CD4-positive, alpha-beta T cell treated with Interferon alpha-2 for 1 hour (primary cell): Measurements from ENCODE around the gene C1QTNF3.
A peak's percentile ranks its signal among the peaks of the same experiment; 100 is the strongest.

Experiments
- DNase-seq, 2 donors: peaks; one replicate each; pipeline ENCODE4 v3.0.0-alpha.2; 2020 to 2022

Gene C1QTNF3

GRCh38 chr5:33992864-33993263 is 50.1 kb downstream of the C1QTNF3 start:
- DNase-seq, result no peak

GRCh38 chr5:33985447-33985846 is 57.6 kb downstream of the C1QTNF3 start:
- DNase-seq, result no peak

GRCh38 chr5:33984671-33985124 is 58.3 kb downstream of the C1QTNF3 start, which contains the start of gene SLC45A2:
Gene SLC45A2, minus strand, starts transcription at chr5:33984693. Its CDS starts 110 bp downstream, at chr5:33984583.
- DNase-seq, result no peak

DNA sequence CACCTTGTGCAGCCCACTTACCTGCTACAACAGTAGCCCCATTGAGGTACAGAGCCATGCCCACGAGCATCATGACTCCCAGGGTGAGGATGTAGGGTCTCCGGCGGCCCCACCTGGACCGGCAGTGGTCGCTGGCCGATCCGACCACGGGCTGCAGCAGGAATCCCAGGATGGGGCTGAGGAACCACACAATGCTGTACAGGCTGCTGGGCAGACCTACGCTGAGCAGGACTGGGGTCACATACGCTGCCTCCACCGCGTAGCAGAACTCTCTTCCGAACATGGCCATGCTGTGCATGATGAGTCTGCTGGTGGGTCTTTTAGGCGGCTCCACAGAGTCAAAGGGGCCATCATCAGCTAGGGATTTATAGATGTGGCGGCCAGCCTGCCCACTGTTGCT is 58.8 kb downstream of the C1QTNF3 start:
- no peak for DNase-seq

DNA sequence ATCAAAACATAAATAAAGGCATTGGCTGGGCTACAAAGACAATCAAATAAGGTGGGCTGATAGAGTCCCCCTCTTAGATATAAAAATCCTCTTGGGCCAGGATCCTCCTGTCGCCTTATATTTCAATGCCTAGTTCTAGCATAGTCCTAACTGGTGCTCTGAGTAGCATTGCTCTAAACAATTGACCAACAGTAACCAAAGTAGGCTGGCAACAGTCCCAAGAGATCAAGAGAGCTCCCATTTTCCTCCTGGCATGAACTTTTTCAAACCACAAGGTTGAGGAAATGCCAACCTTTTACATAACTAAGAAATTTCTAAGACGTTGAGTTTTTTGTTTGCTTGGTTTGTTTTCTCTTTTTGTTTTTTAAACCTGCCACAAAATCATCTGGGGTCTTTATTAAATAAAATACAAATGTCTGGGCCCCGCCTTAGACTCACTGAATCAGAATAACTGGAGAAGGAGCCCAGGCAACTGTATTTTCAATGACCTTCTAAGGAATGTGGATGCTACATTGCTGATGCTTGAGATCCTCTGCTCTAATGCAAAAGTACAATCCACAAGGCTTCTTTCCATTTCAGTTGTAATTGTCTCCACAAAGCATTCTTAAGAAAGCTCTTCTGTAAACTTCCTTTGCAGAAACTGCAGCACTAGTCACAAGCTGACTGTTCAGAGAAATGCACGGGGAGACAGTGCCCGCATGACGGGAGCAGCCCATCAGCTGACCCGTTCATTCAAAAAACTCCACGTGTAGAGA is 61.4 kb downstream of the C1QTNF3 start:
- no peak for DNase-seq

DNA sequence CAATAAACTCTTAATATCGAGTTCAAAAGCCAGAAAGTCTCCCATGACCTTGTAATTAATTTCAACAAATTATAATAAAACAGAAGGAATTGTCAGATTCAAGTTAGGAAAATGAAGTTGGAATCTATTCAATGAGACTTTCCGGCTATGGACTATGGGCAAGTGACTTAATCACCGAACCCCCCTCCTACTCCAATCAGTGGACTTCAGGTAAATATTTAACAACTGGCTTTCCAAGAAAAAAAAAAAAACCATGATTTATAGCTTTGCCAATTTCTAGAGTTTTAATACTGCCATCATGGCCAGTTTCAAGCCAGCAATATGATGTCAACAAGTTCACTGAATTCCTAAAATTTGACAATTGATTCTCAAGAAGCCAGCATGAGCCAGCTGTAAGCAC is 63.0 kb downstream of the C1QTNF3 start:
- no peak for DNase-seq

DNA sequence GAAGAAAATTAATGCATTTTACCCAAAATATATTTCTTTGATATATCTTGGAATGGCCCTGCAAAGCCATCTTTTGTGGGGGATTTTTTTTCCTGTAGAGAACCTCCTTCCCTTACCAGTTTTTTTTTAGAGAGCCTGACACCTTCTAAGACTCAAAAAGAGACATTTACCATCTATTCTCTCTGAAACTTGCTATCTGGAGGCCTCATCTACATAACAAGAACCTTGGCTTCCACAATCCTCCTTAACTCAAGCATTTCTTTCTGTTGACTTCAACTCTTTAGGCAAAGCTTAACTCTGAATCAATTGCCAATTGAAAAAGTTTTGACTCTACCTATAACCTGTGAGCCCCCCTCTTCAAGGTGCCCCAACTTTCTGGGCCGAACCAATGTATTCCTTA is 64.7 kb downstream of the C1QTNF3 start:
- DNase-seq, result no peak

GRCh38 chr5:33976307-33976706 is 66.7 kb downstream of the C1QTNF3 start:
- DNase-seq, result no peak

GRCh38 chr5:33975852-33976251 is 67.2 kb downstream of the C1QTNF3 start:
- DNase-seq, result no peak

DNA sequence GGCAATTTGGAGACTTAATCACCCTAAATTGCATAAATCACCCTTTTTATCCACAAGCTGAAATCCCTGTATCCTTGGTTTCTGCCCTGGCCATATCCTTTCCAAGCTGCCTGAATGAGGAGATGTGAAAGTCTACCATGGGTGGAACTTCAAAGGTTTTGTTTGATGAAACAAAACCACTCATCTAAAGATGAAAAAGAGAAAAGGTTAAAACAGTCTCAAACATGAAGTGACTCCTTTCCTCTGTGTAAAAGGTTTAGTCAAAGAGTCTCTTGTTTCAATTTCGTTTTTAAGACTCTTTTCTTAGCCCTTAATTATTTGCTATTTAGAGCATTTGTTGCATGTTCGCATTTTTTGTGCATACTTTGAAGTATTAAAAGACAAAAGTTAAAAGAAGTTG is 69.7 kb downstream of the C1QTNF3 start:
- DNase-seq, result no peak

GRCh38 chr5:33969572-33970452 is 73.2 kb downstream of the C1QTNF3 start:
- DNase-seq, result peak in 1 of 2 donors; percentile 3

DNA sequence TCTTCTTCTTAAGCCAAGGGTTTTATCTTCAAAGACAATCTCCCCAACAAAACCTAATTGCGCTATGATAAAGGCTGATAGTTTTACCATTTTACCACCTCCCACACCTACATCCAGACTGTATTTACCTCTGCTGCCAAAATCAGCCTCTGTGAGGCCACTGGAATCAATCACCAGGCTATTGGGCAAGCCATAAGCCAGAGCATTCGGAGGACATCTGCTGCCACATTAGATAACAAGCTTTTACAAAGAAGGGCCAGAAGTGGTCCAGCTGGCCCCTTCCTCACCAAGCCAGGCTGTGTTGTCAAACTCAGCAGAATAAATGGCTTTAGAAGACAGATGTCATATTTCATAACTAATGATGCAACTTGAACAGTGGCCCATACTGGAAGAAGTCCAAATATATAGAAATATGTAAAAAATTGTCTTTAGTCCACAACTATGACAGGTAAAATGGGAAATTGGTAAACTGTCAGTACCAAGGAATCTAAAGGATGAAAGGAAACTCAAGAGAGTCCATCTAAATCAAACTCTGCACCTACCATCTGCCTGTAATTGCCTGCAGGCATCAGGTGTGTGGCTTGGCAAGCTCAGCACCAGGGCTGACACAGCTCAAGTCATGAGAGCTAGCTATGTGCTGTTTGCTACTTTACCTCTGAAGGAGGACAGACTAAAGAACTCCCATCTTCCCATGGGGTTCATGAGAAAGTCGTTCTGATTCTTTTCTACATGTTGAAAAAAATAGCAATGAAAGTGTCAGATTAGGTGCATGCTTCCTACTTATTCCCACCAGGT is 74.6 kb downstream of the C1QTNF3 start:
- no peak for DNase-seq
